K562 (cell line): ENCODE data around the gene MAML1.
"Not testable (repeated sequence)": the region's sequence is repeated elsewhere in the genome, so short reads cannot be mapped to it uniquely, and the experiment has no call there.

Experiments
- BHLHE40 ChIP-seq: IDR thresholded peaks from 2 replicates; pipeline ENCODE4 v1.6.1; 2011; ENCODE audit warnings: low read length, improper control_type of control experiment
- CTCF ChIP-seq, 3 experiments: IDR thresholded peaks in 2 of 3; conservative IDR thresholded peaks in 1 of 3; 2 replicates each; pipeline ENCODE4 v1.5.1; 2011 to 2012; ENCODE audit warnings: low read length in 3 of 3, mild to moderate bottlenecking in 3 of 3, control low read depth in 2 of 3, improper control_type of control experiment in 1 of 3, inconsistent platforms in 1 of 3, low read depth in 1 of 3, mixed read lengths in 1 of 3, moderate library complexity in 1 of 3; ENCODE audit not compliant: insufficient read depth in 2 of 3
- E2F5 ChIP-seq: sonication (generic); formaldehyde crosslinking; IDR thresholded peaks from 2 replicates; pipeline ENCODE4 v1.8.0; 2022; ENCODE audit warnings: mild to moderate bottlenecking, missing genetic modification reagents
- ELF1 ChIP-seq: fragments of 200-800 bp; sonication (Bioruptor generic); IDR thresholded peaks from 2 replicates; pipeline ENCODE4 v1.6.1; 2016; ENCODE audit warnings: missing genetic modification characterization, missing compliant biosample characterization
- TAF1 ChIP-seq: IDR thresholded peaks from 2 replicates; pipeline ENCODE4 v1.6.1; 2011; ENCODE audit warnings: mild to moderate bottlenecking, low read length, moderate library complexity; ENCODE audit not compliant: insufficient read depth, control insufficient read depth, severe bottlenecking; ENCODE audit errors: extremely low read depth
- TF ChIP-seq, protein P1 (sequence below): sonication (generic); formaldehyde crosslinking; IDR thresholded peaks from 2 replicates; pipeline ENCODE4 v1.4.0; 2020; ENCODE audit warnings: mild to moderate bottlenecking, missing genetic modification reagents

DNA sequence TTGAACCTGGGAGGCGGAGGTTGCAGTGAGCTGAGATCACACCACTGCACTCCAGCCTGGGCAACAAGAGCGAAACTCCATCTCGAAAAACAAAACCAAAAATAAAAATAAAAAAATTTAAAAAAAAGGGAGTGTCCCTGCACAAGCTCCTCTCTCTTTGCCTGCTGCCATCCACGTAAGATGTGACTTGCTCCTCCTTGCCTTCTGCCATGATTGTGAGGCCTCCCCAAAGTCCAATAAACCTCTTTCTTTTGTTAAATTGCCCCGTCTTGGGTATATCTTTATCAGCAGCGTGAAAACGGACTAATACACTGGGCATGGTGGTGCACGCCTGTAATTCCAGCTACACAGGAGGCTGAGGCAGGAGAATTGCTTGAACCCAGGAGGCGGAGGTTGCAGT, 56.7 kb downstream of the MAML1 start:
- TF ChIP-seq CTCF (IDR thresholded peaks at IDR 0.05 in 2 of 3, conservative IDR thresholded peaks at IDR 0.05 in 1 of 3; ENCODE audit: insufficient read depth in 2 of 3, low read depth in 1 of 3, low read length in 3 of 3); BHLHE40; E2F5 (CRISPR knock-in tag); ELF1; TAF1: not testable (repeated sequence)
- TF ChIP-seq, protein P1, sequence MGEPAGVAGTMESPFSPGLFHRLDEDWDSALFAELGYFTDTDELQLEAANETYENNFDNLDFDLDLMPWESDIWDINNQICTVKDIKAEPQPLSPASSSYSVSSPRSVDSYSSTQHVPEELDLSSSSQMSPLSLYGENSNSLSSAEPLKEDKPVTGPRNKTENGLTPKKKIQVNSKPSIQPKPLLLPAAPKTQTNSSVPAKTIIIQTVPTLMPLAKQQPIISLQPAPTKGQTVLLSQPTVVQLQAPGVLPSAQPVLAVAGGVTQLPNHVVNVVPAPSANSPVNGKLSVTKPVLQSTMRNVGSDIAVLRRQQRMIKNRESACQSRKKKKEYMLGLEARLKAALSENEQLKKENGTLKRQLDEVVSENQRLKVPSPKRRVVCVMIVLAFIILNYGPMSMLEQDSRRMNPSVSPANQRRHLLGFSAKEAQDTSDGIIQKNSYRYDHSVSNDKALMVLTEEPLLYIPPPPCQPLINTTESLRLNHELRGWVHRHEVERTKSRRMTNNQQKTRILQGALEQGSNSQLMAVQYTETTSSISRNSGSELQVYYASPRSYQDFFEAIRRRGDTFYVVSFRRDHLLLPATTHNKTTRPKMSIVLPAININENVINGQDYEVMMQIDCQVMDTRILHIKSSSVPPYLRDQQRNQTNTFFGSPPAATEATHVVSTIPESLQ (CRISPR knock-in tag): not testable (repeated sequence)
